ENCODE measurements around the gene RTN3. TPM values are rescaled to one million over a fixed set of nuclear protein-coding genes. Genes with fewer than 3 reads are reported as not detected.

The RTN3 gene
- total RNA-seq, 1 experiment from 2014 or later, result 145 TPM

DNA sequence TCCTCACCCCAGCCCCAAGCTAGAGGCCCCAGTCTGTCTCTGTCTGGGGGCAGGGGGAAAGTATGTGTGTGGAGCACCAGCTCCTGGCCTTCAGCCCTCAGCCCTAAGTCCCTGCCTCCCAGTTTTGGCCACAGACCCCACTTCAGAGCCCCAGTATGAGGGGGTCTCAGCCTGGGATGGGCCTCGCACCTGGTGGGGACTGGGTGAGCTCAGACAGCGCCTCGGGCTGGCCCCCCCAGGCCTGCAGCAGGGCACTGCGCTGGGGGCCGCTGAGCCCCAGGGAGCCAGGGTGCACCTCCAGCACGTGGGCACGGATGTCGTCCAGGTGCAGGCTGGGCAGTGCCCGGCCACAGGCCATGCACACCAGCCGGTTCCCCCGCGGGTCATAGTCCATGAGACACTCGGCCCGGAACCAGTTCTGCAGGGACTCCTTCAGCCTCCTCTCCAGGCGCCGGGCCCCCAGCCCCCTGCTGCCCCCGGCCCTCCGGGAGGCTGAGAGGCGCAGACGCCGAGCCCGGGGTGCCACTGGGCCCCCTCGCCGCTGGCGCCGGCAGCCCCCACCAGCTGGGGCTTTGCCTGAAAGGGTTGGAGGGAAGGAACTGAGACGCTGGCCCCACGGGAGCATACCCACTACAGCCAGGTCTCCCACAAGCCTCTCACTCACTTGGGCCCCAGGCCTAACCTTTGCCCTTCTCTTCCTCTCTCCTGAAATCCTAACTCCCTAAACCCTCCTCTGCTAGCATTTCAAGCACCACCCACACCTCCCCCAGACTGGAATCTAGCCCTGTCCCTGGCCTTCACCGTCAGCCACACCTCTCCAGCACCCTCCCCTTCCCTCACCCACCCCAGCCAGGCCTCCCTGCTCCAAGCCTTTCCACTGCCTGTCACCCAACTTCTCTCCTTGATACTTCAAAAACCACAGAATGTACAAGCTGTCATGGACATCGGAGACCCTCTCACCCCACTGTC is 83.7 kb downstream of the RTN3 start:
- in situ Hi-C loops (cut with HindIII; ENCODE audit: low pct_unique_long_range_greater_than_20kb, low sequenced_read_pairs) (no loop called here), intact Hi-C loops (cut with micrococcal nuclease; ENCODE audit: unreplicated experiment) (loop anchor here (10.0 kb wide), 1 partner anchor 70 kb away; the partner anchor contains the start of gene MARK2)
- TF ChIP-seq POLR2AphosphoS5 (IDR thresholded peaks at IDR 0.05; ENCODE audit: low read depth, low read length) (no peak), TCF7L2 (IDR thresholded peaks at IDR 0.05; ENCODE audit: low read depth, low read length) (no peak), SIN3A (IDR thresholded peaks at IDR 0.05; ENCODE audit: borderline replicate concordance, insufficient read depth, low read depth, low read length) (no peak)
- TF ChIP-seq, protein P1, sequence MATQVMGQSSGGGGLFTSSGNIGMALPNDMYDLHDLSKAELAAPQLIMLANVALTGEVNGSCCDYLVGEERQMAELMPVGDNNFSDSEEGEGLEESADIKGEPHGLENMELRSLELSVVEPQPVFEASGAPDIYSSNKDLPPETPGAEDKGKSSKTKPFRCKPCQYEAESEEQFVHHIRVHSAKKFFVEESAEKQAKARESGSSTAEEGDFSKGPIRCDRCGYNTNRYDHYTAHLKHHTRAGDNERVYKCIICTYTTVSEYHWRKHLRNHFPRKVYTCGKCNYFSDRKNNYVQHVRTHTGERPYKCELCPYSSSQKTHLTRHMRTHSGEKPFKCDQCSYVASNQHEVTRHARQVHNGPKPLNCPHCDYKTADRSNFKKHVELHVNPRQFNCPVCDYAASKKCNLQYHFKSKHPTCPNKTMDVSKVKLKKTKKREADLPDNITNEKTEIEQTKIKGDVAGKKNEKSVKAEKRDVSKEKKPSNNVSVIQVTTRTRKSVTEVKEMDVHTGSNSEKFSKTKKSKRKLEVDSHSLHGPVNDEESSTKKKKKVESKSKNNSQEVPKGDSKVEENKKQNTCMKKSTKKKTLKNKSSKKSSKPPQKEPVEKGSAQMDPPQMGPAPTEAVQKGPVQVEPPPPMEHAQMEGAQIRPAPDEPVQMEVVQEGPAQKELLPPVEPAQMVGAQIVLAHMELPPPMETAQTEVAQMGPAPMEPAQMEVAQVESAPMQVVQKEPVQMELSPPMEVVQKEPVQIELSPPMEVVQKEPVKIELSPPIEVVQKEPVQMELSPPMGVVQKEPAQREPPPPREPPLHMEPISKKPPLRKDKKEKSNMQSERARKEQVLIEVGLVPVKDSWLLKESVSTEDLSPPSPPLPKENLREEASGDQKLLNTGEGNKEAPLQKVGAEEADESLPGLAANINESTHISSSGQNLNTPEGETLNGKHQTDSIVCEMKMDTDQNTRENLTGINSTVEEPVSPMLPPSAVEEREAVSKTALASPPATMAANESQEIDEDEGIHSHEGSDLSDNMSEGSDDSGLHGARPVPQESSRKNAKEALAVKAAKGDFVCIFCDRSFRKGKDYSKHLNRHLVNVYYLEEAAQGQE (IDR thresholded peaks at IDR 0.05; ENCODE audit: insufficient read depth in 1 of 2, low read depth in 2 of 2, low read length in 1 of 2), result no peak
- TF ChIP-seq, protein P2, sequence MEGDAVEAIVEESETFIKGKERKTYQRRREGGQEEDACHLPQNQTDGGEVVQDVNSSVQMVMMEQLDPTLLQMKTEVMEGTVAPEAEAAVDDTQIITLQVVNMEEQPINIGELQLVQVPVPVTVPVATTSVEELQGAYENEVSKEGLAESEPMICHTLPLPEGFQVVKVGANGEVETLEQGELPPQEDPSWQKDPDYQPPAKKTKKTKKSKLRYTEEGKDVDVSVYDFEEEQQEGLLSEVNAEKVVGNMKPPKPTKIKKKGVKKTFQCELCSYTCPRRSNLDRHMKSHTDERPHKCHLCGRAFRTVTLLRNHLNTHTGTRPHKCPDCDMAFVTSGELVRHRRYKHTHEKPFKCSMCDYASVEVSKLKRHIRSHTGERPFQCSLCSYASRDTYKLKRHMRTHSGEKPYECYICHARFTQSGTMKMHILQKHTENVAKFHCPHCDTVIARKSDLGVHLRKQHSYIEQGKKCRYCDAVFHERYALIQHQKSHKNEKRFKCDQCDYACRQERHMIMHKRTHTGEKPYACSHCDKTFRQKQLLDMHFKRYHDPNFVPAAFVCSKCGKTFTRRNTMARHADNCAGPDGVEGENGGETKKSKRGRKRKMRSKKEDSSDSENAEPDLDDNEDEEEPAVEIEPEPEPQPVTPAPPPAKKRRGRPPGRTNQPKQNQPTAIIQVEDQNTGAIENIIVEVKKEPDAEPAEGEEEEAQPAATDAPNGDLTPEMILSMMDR (IDR thresholded peaks at IDR 0.05), result no peak
- H3K27ac ChIP-seq (ENCODE audit: low read length), result no peak overlapping the region
- ATAC-seq (no peak), DNase-seq (ENCODE audit: low read depth, low spot score) (no peak)
- H3K9me3 ChIP-seq (ENCODE audit: control insufficient read depth, insufficient read depth, low read depth, low read length), result no peaks in the 10 kb centered on the region
- peaks cover 7% of the 10 kb centered on the region; the same call in 1 of the 2 replicates for H3K36me3 ChIP-seq (ENCODE audit: control insufficient read depth, insufficient read depth, low read length)
- CTCF ChIA-PET, result interaction anchor here (0.6 kb wide), 1 partner anchor 36 kb away, joined by 3 read pairs; no protein-coding TSS in a partner anchor
- POLR2A ChIA-PET, result no interaction called here
- no peaks in the 10 kb centered on the region for H3K27me3 ChIP-seq (ENCODE audit: control insufficient read depth, insufficient read depth, low read length)
- no peak overlapping the region for H3K4me3 ChIP-seq (ENCODE audit: low read depth in 2 of 2, low read length in 2 of 2)
- no TSS peak for BruUV-seq (replicated peaks)
- H3K4me1 ChIP-seq (ENCODE audit: control insufficient read depth, insufficient read depth, low read length), result peaks cover 11% of the 10 kb centered on the region

DNA sequence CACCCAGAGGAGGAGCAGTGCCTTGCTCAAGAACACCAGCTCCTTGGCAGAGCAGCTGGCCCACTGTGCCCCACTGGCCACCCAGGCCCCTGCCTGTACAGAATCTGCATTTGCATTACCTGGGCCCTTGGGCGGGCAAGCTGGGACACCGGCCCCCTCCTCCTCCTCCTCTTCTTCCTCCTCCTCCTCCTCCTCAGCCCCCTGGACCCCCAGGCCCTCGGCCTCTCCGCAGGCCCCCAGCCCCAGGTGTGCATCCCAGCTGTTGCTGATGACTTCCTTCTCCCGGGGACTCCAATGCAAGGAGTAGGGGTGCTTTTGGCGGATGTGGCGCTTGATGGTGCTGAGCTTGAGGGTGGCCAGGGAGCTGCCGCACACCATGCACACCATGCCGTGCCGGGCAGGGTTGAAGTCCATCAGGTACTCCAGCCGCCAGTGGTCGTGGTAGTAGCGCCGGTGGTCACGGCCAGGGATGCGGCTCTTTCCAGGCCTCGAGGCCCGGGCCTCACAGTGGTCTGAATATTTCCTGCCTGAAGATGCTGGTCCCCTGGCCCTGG is 84.5 kb downstream of the RTN3 start:
- ATAC-seq (no peak), DNase-seq (ENCODE audit: low read depth, low spot score) (no peak)
- TSS peak; percentile 45 for BruUV-seq (replicated peaks)
- Histone ChIP-seq H3K27me3 (ENCODE audit: control insufficient read depth, insufficient read depth, low read length) (no peaks in the 10 kb centered on the region), H3K36me3 (ENCODE audit: control insufficient read depth, insufficient read depth, low read length) (peaks cover 4% of the 10 kb centered on the region; the same call in 1 of the 2 replicates), H3K27ac (ENCODE audit: low read length) (no peak overlapping the region), H3K9me3 (ENCODE audit: control insufficient read depth, insufficient read depth, low read depth, low read length) (no peaks in the 10 kb centered on the region), H3K4me1 (ENCODE audit: control insufficient read depth, insufficient read depth, low read length) (peaks cover 15% of the 10 kb centered on the region), H3K4me3 (ENCODE audit: low read depth in 2 of 2, low read length in 2 of 2) (no peak overlapping the region)
- in situ Hi-C loops (cut with HindIII; ENCODE audit: low pct_unique_long_range_greater_than_20kb, low sequenced_read_pairs), result no loop called here
- ChIA-PET CTCF (interaction anchor here (0.7 kb wide), 1 partner anchor 90 kb away, joined by 4 read pairs; no protein-coding TSS in a partner anchor), POLR2A (no interaction called here)
- intact Hi-C loops (cut with micrococcal nuclease; ENCODE audit: unreplicated experiment), result loop anchor here (10.0 kb wide), 1 partner anchor 69 kb away; the partner anchor contains the start of gene MARK2
- TF ChIP-seq, protein P2 (IDR thresholded peaks at IDR 0.05), result no peak
- TF ChIP-seq, protein P1 (IDR thresholded peaks at IDR 0.05; ENCODE audit: insufficient read depth in 1 of 2, low read depth in 2 of 2, low read length in 1 of 2), result no peak
- TF ChIP-seq POLR2AphosphoS5 (IDR thresholded peaks at IDR 0.05; ENCODE audit: low read depth, low read length), result no peak
- TF ChIP-seq SIN3A (IDR thresholded peaks at IDR 0.05; ENCODE audit: borderline replicate concordance, insufficient read depth, low read depth, low read length), result no peak
- TF ChIP-seq TCF7L2 (IDR thresholded peaks at IDR 0.05; ENCODE audit: low read depth, low read length), result no peak

Data from Panc1 (cell line).